ENCODE results near the gene ACOD1.

- no peak for TF ChIP-seq CTCF (IDR thresholded peaks at IDR 0.05; ENCODE audit: borderline replicate concordance, extremely low read depth, low read length, poor library complexity, severe bottlenecking)
- no peak for TF ChIP-seq EZH2 (IDR thresholded peaks at IDR 0.05; ENCODE audit: borderline replicate concordance, low read depth, low read length, severe bottlenecking)
Measured at GRCh38 chr13:76975863-76976262, 27.6 kb downstream of the ACOD1 start.
